ENCODE results near the gene ANKRD13B.

The ANKRD13B gene

GRCh38 chr17:29592850-29593551 lies at the start of gene ANKRD13B:
Gene ANKRD13B, plus strand, starts transcription at chr17:29593132. Its CDS starts 490 bp downstream, at chr17:29593622.
- TF ChIP-seq CTCF (IDR thresholded peaks at IDR 0.05; ENCODE audit: borderline replicate concordance, control extremely low read depth, extremely low read depth, insufficient read depth, missing control alignments) = peak; percentile 12
- in situ Hi-C loops (cut with MboI; ENCODE audit: low sequenced_read_pairs, unreplicated experiment) = no loop called here
- DNase-seq (ENCODE audit: low spot score) = peak; percentile 71

GRCh38 chr17:29544066-29544465 lies 48.9 kb upstream of the ANKRD13B start:
- in situ Hi-C loops (cut with MboI; ENCODE audit: low sequenced_read_pairs, unreplicated experiment) = loop anchor here (10.0 to 25.0 kb wide), 2 partner anchors 179 to 382 kb away; no protein-coding TSS in a partner anchor
- no peak for DNase-seq (ENCODE audit: low spot score)
- no peak for TF ChIP-seq CTCF (IDR thresholded peaks at IDR 0.05; ENCODE audit: borderline replicate concordance, control extremely low read depth, extremely low read depth, insufficient read depth, missing control alignments)

GRCh38 chr17:29546085-29546484 lies 46.8 kb upstream of the ANKRD13B start:
- in situ Hi-C loops (cut with MboI; ENCODE audit: low sequenced_read_pairs, unreplicated experiment) = loop anchor here (10.0 to 25.0 kb wide), 2 partner anchors 181 to 384 kb away; no protein-coding TSS in a partner anchor
- no peak for TF ChIP-seq CTCF (IDR thresholded peaks at IDR 0.05; ENCODE audit: borderline replicate concordance, control extremely low read depth, extremely low read depth, insufficient read depth, missing control alignments)
- no peak for DNase-seq (ENCODE audit: low spot score)

GRCh38 chr17:29546830-29547229 lies 46.1 kb upstream of the ANKRD13B start:
- DNase-seq (ENCODE audit: low spot score) = no peak
- in situ Hi-C loops (cut with MboI; ENCODE audit: low sequenced_read_pairs, unreplicated experiment) = loop anchor here (10.0 to 25.0 kb wide), 2 partner anchors 182 to 385 kb away; no protein-coding TSS in a partner anchor

GRCh38 chr17:29549177-29549923 lies 43.6 kb upstream of the ANKRD13B start:
- peak; percentile 70 for DNase-seq (ENCODE audit: low spot score)
- in situ Hi-C loops (cut with MboI; ENCODE audit: low sequenced_read_pairs, unreplicated experiment) = loop anchor here (10.0 to 25.0 kb wide), 2 partner anchors 185 to 387 kb away; no protein-coding TSS in a partner anchor
- no peak for TF ChIP-seq CTCF (IDR thresholded peaks at IDR 0.05; ENCODE audit: borderline replicate concordance, control extremely low read depth, extremely low read depth, insufficient read depth, missing control alignments)

More at GRCh38 chr17:29546830-29547229, 46.1 kb upstream of the ANKRD13B start:
- no peak for TF ChIP-seq CTCF (IDR thresholded peaks at IDR 0.05; ENCODE audit: borderline replicate concordance, control extremely low read depth, extremely low read depth, insufficient read depth, missing control alignments)

GRCh38 chr17:29555840-29556239 lies 37.1 kb upstream of the ANKRD13B start:
- TF ChIP-seq CTCF (IDR thresholded peaks at IDR 0.05; ENCODE audit: borderline replicate concordance, control extremely low read depth, extremely low read depth, insufficient read depth, missing control alignments) = no peak
- in situ Hi-C loops (cut with MboI; ENCODE audit: low sequenced_read_pairs, unreplicated experiment) = no loop called here
- no peak for DNase-seq (ENCODE audit: low spot score)

Measured in GM13976 (cell line).